NOMO-1 treated with dmso at 0.1 percent for 144 hours (cell line): ENCODE measurements around the gene EIF6.
A peak's percentile ranks its signal among the peaks of the same experiment; 100 is the strongest.
"Not testable (repeated sequence)": the region's sequence is repeated elsewhere in the genome, so short reads cannot be mapped to it uniquely, and the experiment has no call there.

ENCODE experiments used
- DNase-seq: peaks from one replicate; lab custom pipeline; 2025; ENCODE audit not compliant: unreplicated experiment; lab: John Stamatoyannopoulos, UW

EIF6 gene

GRCh38 chr20:35262731-35263531 lies 21.6 kb downstream of the EIF6 start:
- not testable (repeated sequence) for DNase-seq

GRCh38 chr20:35262321-35262720 lies 22.3 kb downstream of the EIF6 start:
- not testable (repeated sequence) for DNase-seq

GRCh38 chr20:35260426-35260825 lies 24.1 kb downstream of the EIF6 start:
- no peak for DNase-seq

GRCh38 chr20:35257175-35257909 lies 27.2 kb downstream of the EIF6 start:
- no peak for DNase-seq

- no peak for DNase-seq
Measured at GRCh38 chr20:35254448-35254999, 30.0 kb downstream of the EIF6 start.

DNA sequence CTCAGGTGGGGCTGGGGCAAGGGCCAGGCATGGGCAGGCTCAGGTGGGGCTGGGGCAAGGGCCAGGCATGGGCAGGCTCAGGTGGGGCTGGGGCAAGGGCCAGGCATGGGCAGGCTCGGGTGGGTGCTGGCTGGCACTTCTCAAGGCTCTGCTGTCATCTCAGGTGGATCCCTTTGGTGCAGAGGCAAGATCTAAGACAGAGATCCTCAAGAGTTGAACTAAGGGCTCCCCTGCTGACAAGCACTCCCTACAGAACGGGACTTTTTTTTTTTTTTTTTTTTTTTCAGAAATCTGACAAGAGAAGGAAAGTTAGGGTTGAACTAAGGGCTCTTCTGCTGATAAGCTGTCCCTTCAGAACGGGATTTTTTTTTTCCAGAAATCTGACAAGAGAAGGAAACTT lies 31.6 kb downstream of the EIF6 start:
- no peak for DNase-seq

- DNase-seq = not testable (repeated sequence)
Measured at GRCh38 chr20:35252598-35252997, 32.0 kb downstream of the EIF6 start.

DNA sequence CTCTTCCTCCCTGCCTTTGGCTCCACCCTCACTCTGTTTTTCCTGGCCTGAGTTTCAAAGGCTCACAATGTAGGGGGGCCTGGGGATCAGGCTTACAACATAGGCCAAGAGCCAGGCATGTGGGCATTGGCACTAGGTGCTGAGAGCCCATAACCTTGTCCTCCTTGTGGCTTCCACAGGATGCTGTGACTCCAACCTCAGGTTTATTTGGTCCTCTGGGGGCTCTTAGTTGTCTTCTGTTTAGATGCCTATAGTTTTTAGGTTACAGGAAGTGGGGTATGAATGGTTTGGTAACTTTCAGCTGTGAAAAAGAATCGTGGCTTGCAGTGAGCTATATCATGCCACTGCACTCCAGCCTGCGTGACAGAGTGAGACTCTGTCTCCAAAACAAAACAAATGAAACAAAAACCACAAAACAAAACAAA lies 32.5 kb downstream of the EIF6 start:
- no peak for DNase-seq

- no peak for DNase-seq
Measured at GRCh38 chr20:35251613-35251940, 33.0 kb downstream of the EIF6 start.

GRCh38 chr20:35248641-35249475 lies 35.7 kb downstream of the EIF6 start:
- no peak for DNase-seq

DNA sequence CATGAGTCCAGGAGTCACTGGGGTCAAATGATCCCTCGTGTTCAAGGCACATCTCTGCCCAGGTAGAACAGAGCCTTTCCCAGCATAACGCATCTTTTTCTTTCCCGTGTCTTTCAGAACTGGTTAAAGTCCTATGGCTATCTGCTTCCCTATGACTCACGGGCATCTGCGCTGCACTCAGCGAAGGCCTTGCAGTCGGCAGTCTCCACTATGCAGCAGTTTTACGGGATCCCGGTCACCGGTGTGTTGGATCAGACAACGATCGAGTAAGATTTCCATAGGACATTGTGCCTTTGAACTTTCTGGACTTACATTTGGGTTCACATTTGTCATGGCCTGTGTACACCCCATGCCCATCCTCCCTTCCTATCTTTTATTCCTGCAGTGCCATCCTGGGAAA lies 37.8 kb downstream of the EIF6 start:
- no peak for DNase-seq

- DNase-seq = no peak
Measured at GRCh38 chr20:35243986-35244385, 40.6 kb downstream of the EIF6 start.

- no peak for DNase-seq
Measured at GRCh38 chr20:35243317-35243716, 41.3 kb downstream of the EIF6 start.

DNA sequence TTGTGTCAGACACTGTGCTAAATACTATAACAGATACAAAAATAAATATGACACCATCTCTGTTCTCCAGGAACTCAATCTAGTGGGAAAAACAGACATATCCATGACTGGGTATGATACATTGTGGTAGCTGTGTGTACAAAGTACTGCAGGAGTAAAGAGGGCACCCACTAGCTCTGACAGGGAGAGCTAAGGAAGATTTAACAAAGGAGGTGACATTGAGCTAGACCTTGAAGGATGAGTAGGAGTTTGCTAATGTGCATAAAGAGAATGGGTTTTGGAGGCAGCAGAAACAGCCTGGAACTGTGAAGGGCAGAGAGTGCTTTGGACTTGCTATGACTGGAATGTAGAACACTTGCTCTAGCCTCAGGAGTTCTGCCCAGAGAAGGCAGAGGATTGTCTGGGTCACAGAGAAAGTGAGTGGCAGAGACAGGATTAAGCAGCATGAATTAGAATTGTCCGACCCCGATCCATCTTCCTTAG lies 43.7 kb downstream of the EIF6 start:
- no peak for DNase-seq

GRCh38 chr20:35240083-35240810 lies 44.3 kb downstream of the EIF6 start:
- DNase-seq = no peak

DNA sequence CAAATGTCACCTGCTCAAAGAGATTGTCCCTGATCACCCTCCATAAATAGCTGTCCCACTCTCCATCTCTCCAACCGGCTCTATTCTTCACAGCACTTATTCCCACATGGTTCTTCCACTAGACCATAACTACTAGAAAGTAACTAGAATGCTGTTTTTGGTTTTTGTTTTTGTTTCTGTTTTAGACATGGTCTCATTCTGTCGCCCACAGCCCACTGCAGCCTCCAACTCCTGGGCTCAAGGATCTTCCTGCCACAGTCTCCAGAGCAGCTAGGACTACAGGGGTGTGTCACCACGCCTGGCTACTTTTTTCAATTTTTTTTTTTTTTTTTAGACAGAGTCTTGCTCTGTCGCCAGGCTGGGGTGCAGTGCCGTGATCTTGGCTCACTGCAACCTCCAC lies 45.8 kb downstream of the EIF6 start:
- DNase-seq = no peak

DNA sequence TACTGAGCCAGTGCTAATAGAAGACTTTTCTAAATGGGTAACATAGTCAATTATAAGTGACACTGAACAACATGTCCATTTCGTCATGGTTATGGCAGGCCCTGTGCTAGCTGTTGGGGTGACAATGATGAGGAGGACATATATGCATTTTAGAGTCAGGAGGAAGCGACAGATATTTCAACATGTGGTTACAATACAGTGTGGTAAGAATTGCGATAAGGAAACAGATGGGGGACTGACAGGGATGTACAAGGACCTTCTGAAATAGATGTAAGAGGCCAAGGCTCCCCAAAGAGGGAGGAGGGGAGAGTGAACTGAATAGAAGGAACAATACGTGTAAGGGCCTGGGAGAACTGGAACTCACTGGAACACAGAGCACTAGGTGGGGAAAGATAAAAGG lies 46.4 kb downstream of the EIF6 start:
- peak; percentile 71 for DNase-seq

- no peak for DNase-seq
Measured at GRCh38 chr20:35237486-35237885, 47.1 kb downstream of the EIF6 start.

DNA sequence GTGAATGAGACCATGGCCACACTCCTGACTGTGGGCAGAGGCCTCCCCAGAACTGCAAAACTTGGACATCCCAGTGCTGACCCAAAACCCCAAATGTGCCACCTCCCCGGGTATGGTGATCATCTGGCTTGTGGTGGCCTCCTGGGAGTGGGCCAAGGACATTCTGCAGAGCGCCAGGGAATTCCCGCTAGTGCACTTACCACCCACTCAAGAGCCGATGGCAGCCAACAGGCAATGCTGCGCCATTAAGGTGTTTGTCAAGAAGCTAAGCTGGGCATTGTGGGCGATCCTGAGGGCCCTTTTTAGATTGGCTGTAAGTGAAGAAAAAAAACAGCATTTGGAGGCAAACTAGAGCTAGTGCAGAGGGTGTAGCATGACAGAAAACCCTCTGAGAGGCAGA lies 48.7 kb downstream of the EIF6 start:
- no peak for DNase-seq

DNA sequence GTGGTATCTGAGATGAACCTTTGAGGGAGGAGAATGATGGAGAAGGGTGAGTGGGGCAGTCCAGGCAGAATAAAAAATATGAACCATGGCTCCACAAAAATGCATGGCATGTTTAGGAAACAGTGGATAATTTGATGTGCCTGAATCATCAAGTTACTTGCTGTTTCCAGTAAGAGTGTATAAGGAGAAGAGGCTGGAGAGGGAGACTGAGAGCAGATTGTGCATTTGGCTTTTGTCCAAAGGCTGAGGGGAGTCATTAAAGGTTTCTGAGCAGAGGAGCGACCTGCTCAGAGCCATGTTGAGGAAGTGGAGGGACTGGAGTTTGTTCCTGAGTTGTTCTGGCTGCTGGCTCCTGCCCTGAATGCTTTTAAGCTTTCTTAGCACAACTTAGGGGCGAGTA lies 52.0 kb downstream of the EIF6 start:
- no peak for DNase-seq
